ENCODE results near the gene C3orf33.

DNA sequence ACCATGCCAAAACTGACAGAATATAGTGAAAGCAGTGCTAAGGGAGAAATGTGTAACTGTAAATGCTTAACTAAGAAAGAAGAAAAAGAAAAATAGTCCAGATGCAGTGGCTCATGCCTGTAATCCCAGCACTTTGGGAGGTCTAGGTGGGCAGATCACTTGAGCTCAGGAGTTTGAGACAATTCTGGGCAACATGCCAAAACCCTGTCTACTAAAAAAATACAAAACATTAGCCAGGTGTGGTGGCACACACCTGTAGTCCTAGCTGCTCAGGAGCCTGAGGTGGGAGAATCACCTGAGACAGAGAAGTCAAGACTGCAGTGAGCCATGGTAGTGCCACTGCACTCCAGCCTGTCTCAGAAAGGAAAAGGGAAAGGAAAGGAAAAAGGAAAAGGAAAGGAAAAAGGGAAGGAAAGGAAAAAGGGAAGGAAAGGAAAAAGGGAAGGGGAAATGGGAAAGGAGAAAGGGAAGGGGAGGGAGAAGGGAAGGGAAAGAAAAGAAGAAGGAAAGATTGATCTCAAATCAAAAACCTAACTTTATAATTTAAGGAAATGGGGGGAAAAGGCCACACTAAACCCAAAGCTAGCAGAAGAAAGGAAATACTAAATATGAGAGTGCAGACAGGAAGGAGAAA is 20.3 kb downstream of the C3orf33 start:
- TF ChIP-seq, protein P1, sequence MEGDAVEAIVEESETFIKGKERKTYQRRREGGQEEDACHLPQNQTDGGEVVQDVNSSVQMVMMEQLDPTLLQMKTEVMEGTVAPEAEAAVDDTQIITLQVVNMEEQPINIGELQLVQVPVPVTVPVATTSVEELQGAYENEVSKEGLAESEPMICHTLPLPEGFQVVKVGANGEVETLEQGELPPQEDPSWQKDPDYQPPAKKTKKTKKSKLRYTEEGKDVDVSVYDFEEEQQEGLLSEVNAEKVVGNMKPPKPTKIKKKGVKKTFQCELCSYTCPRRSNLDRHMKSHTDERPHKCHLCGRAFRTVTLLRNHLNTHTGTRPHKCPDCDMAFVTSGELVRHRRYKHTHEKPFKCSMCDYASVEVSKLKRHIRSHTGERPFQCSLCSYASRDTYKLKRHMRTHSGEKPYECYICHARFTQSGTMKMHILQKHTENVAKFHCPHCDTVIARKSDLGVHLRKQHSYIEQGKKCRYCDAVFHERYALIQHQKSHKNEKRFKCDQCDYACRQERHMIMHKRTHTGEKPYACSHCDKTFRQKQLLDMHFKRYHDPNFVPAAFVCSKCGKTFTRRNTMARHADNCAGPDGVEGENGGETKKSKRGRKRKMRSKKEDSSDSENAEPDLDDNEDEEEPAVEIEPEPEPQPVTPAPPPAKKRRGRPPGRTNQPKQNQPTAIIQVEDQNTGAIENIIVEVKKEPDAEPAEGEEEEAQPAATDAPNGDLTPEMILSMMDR (IDR thresholded peaks at IDR 0.05) = no peak
- TF ChIP-seq POLR2A (IDR thresholded peaks at IDR 0.05) = no peak

Data from right lobe of liver (tissue), 4 donors.